GM18511 (cell line): ENCODE measurements around the gene FAM107B.
A peak's percentile ranks its signal among the peaks of the same experiment; 100 is the strongest.
"Not testable (repeated sequence)": the region's sequence is repeated elsewhere in the genome, so short reads cannot be mapped to it uniquely, and the experiment has no call there.

ENCODE experiments used
- ATAC-seq: cut with Tn5 transposase; IDR thresholded peaks from one replicate; pipeline ENCODE4 v1.9.1; 2021; ENCODE audit warnings: mild to moderate bottlenecking, moderate library complexity; ENCODE audit not compliant: unreplicated experiment

FAM107B gene

DNA sequence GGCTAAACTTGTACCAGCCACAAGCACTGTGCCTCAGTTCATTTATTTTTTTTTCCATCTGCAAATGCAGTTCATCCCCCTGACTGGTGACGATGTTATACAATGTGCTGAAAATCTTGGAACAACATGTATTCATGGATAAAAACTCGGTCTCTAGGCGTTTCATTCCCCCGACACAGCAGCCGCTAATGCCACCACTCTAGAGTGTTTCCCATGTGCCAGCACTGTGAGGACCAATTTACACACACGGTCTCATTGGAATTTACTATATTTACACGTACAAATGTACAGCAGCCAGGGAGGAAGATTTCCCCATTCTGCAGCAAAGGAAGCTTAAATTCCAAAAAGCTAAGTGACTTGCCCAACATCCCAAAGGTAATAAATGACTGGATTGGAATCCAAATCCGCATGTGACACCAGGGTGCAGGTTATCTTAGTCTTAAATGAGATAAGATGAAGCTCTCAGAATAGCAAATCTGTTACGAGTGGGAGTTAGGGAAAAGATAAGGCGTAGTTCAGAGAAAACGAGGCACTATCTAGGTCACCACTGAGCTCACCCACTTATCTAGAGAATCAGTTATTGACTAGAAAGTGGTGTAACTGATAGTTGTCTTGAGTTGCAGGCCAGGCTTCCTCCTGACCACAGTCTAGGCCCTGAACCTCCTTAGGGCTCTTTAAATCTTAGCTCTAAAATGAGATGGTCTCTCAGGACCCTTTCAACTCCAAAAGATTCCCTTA lies 36.7 kb downstream of the FAM107B start:
- no peak for ATAC-seq

DNA sequence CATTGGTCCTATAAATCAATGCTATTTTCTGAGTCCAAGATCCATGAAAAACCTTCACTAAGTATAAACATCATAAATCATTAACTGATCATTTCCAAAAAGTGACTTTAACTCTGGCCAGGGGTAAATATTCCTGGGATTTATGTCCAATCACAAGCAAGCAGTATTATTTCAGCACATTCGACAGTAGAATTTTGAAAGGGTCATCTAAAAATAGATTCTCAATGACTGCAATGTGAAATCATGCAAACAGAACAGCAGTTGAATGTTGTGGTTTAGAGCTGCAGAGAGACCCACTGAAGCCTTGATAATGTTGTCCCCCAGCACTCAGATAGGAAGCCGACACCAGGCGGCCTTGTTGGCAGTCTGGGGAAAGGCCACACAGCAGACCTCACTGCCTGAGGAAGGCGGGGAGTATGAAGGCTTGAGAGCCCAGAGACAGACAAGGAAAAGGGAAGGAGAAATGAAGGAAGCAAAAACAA lies 38.1 kb downstream of the FAM107B start:
- ATAC-seq: peak; percentile 57

DNA sequence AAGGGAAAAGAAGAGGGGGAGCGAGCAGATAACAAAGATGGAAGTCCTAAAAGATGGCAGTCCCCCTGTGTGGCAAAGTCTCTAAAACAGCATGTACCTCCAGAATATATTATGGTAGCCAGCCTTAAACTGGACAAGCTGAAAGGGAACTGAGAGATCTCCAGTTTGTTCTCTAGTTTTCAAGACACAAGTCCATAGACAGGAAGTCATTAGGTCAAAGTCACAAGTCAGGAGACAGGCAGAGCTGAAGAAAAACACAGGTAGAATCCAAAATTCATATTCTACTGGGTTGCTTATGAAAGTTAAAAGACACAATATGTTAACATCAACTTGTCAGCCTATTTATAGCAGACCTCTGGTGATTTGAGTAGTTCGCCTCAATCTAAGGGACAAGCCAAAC lies 38.7 kb downstream of the FAM107B start:
- ATAC-seq: no peak

DNA sequence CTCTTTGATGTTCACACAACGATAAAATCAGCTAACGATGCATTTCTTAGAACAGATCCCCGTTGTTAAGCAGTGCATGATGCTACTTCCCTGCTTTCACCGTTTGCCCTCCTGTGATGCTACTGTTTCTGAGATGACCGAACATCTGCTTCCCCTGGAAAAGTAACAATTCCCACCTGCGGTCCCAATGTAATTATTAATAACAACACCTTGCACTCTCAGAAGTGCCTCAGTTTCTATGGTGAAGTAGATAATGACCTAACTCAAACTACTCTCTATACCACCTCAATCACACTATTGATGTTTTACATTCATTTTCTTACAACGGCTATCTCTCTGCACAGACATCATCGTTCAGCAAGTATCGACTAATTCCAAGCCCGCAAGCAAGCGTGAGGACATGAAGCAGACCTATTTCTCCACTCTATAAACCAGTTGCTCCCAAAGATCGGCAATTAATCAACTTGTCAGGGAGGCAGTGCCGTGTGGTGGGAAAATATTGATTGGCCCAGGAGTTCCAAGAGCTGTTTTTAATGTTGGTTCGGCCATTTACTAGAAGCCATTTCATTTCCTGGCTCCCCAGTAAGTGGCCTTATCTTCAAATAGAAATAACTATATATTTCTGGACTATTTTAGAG lies 42.7 kb downstream of the FAM107B start:
- no peak for ATAC-seq

DNA sequence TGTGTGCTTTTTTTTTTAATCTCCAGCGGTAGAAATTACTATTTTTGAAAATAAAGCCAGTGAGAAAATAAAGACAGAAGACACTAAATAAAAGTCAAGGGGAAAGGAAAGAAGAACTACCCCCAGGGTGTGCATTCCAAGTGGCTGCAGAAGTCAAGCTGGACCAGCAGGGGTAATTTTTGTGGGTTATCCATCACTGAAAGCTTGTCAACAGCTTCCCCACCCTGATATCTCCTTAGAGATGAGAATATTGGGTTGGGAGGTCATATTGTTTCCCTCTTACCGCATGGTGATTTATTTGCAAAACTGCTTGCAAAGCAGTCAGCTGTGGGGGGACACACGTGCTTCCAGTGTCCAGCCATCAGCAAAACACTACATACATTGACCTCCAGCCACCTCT lies 46.4 kb downstream of the FAM107B start:
- no peak for ATAC-seq

DNA sequence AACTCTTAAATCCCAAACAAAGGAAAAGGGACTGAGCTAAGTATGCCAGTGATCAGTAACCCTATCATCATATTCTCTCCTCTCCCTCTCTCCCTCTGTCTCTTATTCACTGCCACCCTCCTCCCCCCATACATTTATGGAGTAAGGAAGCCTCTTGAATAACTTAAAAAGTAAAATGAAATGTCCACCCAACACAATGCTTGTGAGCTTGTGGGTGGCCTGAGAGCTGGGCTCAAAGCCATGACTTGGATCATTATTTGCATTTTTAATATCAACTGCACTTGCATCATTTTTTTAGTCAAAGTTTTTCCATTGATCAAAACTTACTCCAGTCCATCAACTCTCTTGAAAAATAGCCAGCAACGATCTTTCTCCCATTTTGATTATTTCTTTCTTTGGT lies 46.8 kb downstream of the FAM107B start:
- ATAC-seq: no peak

DNA sequence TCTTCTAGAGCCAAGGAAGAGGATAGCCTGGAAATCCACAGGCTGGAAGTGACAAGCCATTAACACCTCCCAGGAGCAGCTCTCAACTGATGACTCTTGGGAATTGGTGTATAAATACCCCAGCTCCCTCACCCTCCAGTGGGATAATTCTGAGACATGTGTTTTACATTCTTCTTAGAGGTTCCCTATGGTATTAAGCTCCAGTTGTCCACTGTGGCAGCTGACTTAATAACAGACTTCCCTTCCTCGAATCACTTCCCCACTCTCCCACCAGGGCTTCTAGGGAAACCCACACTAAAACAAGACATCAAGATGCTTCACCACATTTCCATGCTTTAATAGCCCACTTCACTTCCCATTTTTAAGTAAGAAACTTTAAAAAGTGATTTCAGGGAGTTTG lies 47.2 kb downstream of the FAM107B start:
- ATAC-seq: no peak

DNA sequence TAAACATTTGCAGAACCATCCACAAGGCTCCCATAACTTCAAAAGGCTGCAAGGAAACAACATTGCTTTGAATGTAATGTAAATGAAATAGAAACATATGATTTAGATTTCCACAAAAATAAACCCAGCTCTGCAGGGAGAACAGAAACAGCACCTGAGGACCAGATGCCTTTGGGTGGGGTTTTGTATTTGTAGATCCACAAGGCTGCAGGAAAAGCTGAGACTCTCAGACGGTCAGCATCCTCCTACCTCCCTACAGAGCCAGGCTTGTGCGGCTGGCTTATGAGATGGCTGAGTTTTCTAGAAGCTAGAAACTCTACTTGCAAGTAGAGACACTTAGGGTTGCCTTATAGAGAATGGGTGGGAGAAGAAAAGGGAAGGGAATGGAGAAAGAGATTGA lies 49.8 kb downstream of the FAM107B start:
- ATAC-seq: no peak

DNA sequence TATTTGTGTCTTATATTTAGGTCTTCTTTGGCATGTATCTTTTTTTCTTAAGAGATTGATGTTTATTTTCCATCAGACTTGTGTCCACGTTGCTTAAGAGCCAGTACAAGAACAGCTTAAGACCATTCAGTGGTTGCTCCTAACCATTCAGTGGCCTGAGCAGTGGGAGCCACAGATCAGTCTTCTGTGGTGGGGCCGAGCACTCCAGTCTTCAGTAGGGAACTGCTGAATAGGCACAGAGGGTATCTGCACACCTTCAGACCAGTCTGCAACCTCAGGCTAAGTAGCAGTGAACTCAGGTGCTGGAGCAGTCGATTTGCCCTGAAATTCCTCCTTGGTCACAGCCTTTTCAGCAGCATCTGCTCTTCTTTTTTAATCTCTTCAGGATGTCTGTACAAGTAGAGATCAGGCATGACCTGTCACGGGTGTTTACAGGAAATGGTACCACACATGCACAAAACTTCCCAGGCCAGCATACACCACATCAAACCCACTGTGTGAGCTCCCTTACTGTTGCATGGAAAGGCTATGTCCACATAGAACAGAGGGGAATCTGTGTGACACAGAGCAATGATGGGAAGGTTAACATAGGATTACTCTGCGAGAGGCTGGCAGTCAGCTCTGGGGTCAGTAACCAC lies 51.5 kb downstream of the FAM107B start:
- no peak for ATAC-seq

DNA sequence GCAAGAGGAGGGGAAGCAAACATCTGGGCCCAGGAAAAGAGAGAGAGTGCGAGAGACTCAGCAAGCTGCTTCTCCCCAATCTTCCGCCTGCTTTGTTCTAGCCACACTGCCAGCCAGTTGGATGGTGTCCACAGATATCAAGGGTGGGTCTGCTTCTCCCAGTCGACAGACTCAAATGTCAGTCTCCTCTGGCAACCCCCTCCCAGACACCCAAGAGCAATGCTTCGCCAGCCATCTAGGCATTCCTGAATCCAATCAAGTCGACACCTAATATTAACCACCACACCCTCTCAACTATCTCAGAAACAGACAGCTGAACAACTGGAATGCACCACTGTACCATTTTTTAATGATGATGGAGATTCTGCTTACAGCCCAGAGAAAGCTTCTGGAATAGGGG lies 57.1 kb downstream of the FAM107B start:
- ATAC-seq: no peak

DNA sequence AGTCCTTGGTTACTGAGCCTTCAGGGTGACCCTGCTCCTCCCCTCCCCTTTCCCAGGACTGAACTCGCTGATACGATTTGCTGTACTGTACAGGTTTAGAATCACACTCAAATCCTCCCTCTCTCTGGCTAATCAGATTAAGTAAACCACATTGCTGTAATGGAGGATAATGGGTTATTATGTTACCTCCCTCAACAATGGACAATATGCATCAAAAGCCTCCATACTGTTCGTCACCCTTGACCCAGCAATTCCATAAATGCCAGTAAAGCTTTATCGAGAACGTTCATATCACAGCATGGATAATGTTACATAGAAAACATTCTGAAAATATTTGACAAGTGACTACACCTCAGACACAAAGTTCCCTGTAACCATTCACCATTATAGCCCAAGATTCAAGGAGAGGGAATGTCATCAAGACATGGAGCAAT lies 61.7 kb downstream of the FAM107B start:
- ATAC-seq: no peak

DNA sequence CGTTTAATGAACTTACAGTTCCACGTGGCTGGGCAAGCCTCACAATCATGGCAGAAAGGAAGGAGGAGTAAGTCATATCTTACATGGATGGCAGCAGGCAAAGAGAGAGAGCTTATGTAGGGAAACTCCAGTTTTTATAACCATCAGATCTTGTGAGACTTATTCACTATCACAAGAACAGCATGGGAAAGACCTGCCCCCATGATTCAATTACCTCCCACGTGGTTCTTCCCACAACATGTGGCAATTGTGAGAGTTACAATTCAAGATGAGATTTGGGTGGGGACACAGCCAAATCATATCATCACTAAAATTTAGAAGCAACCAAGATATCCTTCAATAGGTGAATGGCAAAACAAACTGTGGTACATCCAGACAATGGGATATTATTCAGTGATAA lies 65.4 kb downstream of the FAM107B start:
- not testable (repeated sequence) for ATAC-seq

DNA sequence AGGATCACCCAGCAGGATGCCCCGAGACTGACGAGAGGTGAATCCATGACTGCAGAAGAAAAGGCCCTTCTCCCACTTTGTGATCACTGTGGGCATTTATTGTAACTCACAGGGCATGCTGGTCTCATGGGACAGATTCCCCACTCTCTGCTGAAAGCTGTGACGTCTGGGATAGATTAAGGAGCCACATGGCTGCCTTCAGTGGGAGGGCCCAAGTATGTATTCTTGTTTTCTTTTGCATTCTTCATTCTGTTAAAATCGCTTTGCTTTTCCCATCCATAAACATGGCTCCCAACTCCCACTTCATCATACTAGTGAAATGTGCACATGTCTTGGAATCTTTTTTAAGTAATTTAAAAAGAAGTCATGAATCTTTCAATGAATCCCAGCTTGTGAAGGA lies 67.2 kb downstream of the FAM107B start:
- ATAC-seq: no peak

DNA sequence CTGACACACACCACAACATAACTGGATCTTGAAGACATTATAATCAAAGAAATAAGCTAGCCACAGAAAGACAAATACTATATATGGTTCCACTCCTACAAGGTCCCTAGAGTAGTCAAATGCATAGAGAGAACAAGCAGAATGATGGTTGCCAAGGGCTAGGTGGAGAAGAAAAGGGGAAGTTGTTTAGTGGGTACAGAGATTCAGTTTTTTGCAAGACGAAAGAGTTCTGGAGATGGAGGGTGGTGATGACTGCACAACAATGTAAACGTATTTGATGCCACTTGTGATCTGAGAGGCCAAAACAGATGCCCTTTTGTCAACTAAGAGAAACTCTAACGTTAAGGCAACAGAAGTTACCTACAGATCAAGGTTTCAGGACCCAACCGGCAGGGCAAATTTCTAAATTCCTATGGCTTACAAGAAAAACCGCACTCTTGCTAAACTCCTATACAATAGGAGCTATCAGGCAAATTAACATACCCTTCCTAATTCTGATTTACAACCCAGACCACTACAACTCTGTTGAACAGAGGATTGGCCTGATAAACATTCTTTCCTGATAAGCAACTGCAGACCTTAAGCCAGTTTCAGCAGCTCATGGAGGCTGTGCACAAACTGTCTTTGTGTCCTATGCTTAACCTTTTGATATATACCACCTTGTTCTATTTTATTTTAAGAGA lies 69.0 kb downstream of the FAM107B start:
- ATAC-seq: no peak

DNA sequence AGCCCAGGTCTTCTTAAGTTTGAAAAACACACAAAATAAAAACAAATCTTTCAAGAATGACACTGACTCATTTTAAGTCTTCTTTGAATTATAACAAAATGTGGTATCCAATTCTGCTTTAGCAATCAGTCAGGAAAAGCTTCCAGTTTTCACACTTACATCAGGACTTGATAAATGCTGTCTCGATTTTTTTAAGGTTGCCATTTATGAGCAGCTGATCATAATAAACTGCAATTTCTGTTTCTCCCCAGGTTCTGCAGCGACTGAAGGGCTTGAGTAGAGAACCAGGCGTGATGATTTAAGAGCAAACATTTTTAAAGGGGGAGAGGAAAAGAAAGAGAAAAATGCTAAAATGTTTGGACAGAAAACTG lies 71.1 kb downstream of the FAM107B start:
- ATAC-seq: no peak

DNA sequence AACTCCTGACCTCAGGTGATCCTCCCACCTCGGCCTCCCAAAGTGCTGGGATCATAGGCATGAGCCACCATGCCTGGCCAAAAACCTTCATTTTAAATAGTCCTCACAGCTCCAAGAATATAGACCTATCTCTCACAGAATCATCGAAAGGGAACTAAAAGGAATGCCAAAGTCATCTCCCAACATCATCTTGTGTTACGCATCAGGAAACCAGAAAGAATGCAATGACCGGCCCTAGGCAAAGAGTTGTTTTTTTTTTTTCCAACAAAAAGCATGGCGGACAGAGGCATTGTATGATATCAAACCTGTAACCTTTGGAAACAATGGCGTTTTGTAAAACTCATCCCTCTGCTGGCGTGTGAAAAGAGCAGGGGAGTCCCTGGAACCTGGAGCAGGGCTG lies 73.2 kb downstream of the FAM107B start:
- no peak for ATAC-seq

DNA sequence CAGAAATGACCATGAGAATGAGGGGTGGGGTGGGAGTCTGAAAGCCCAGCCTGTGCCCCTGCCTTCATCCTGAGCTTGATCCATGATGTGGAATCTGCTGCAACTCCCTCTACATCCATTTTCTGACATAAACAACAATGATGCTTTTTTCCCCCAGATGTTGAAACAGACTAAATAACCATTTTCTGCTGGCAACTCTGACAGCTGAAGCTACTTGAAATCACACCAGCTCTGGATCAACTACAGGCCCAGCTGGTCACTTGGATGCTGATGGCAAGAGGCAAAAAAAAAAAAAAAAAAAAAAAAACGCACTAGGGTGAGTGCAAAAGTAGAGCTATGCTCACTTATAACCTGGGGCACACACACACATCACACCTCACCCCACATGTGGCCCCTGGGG lies 74.2 kb downstream of the FAM107B start:
- no peak for ATAC-seq

DNA sequence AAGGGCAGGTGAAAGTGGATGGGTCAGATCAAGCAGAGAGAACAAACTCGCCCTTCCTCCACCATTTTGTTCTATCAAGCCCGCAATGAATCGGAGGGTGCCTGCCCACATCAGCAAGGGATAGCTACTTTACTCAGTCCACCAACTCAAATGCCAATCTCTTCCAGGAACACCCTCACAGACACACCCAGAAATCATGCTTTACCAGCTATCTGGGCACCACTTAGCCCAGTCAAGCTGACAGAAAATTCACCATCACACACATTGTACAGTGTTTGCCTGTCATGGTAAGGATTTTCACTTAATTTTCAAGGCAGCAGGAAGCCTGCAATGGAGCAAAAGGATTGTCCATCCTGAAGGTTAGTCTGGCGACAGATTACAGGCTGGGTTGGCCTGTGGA lies 75.2 kb downstream of the FAM107B start:
- ATAC-seq: no peak

DNA sequence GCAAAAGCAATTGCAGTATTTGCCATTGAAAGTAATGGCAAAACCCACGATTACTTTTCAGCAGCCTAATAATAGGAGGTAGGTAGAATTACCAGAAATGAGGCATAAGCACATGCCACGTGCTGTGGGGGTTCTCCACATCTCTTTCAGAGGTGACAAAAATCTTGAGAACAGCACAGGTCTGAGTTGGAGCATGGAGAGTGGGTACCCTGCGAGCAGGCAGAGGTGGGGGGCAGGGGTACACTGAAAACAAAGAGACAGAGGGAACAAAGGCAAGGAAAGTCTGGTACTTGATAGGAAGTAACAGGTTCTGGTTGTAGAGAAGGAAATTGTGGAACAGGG lies 75.9 kb downstream of the FAM107B start:
- no peak for ATAC-seq

DNA sequence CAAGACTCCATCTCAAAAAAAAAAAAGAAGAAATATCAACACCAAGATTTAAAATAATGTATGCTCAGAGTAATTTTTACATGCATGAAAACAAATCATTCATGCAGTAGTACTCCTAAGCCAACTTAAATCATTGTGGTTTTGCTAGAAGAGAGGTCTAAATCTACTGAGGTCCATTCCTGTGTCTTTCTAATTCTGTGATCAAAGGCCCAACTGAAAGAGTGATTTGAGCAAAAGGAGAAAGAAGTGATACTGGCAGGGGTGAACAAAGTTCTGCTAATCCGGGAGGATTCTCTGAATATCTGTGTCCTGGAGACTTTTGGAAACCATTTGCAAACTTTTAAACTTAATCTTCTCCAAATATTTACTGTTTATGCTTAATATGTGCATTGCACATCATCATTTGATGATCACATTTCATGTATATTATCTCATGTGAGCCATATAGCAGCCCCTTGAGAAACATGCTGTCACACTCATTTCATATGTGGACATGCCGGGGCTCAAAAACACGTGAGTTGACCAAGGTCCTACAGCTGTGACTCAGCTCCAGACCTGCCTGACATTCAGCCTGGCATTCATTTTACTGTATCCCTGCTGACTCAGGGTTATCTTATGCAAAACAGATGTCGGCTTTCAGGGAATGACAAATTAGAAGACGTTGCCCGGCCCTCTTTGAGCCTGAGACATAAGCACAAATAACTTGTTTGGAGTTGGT lies 76.4 kb downstream of the FAM107B start:
- ATAC-seq: no peak

DNA sequence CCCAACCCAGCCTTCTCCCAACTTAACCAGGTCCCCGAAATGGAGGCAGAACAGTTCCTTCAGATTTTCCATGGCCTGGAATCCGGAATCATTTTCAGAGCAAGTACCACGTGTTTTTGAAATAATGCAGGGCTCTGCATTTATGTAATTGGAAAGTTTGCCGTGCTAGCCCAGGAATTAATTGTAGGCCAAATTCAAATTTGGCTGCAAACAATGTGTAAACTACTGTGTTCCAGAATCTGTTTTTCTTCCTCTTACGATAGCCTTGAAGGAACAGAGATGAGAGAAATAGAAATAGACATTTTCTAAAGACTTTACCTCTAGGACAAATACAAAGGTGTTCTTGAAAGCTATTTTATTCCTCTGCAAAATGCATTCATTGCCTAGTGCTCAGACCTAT lies 77.4 kb downstream of the FAM107B start:
- no peak for ATAC-seq
